NCI-H345 treated with DMSO at 0.1 percent for 48 hours (cell line): ENCODE results near the gene HACD1.

Experiments used
- DNase-seq: peaks from one replicate; lab custom pipeline; 2025; ENCODE audit not compliant: unreplicated experiment; lab: John Stamatoyannopoulos, UW

The HACD1 gene

GRCh38 chr10:17586821-17587234 is 30.3 kb downstream of the HACD1 start:
- DNase-seq, result no peak

GRCh38 chr10:17585016-17585415 is 32.2 kb downstream of the HACD1 start:
- DNase-seq, result no peak

- DNase-seq, result no peak
Measured at GRCh38 chr10:17580885-17581284, 36.3 kb downstream of the HACD1 start.

GRCh38 chr10:17578603-17579002 is 38.6 kb downstream of the HACD1 start:
- DNase-seq, result no peak

- no peak for DNase-seq
Measured at GRCh38 chr10:17576768-17577167, 40.4 kb downstream of the HACD1 start.

GRCh38 chr10:17564911-17565310 is 52.3 kb downstream of the HACD1 start:
- no peak for DNase-seq

GRCh38 chr10:17563452-17563851 is 53.7 kb downstream of the HACD1 start:
- DNase-seq, result no peak

- no peak for DNase-seq
Measured at GRCh38 chr10:17562614-17563013, 54.6 kb downstream of the HACD1 start.

GRCh38 chr10:17561111-17561510 is 56.1 kb downstream of the HACD1 start:
- DNase-seq, result no peak

- no peak for DNase-seq
Measured at GRCh38 chr10:17557459-17557858, 59.7 kb downstream of the HACD1 start.

GRCh38 chr10:17548770-17549169 is 68.4 kb downstream of the HACD1 start:
- DNase-seq, result no peak

- no peak for DNase-seq
Measured at GRCh38 chr10:17548162-17548561, 69.0 kb downstream of the HACD1 start.

GRCh38 chr10:17547060-17547459 is 70.1 kb downstream of the HACD1 start:
- DNase-seq, result no peak

- DNase-seq, result no peak
Measured at GRCh38 chr10:17544465-17544864, 72.7 kb downstream of the HACD1 start.
